HepG2 (cell line): ENCODE measurements around the gene GIMAP7. TPM values are rescaled to one million over a fixed set of nuclear protein-coding genes. Genes with fewer than 3 reads are reported as not detected.

Experiments used
- ATAC-seq: fragments of 200-7000 bp; cut with Tn5 transposase; 3 replicates; pipeline ENCODE4 v1.9.1; 2020; ENCODE audit warnings: mild to moderate bottlenecking, moderate library complexity
- BruUV-seq: library from RNA; stranded (reverse); fragments of 400-500 nt; replicated peaks from 2 replicates; lab custom pipeline; 2021; lab: Mats Ljungman, UMichigan
- CTCF ChIA-PET: fragments of 300-600 bp; formaldehyde crosslinking; extraction: SDS; loops from one replicate; lab custom pipeline; 2021; ENCODE audit warnings: low total read pairs, inconsistent platforms, low intra/inter-chr PET ratio; lab: Yijun Ruan, JAX
- POLR2A ChIA-PET: fragments of 350-600 bp; sonication (Branson Sonifier 250); formaldehyde crosslinking; loops from one replicate; lab custom pipeline; 2020; ENCODE audit warnings: antibody characterized with exemption, inconsistent platforms; lab: Yijun Ruan, JAX
- DNase-seq: peaks from one replicate; pipeline ENCODE4 v3.0.0-alpha.2; 2015; ENCODE audit warnings: low spot score
- FAIRE-seq: peaks from 3 replicates; lab custom pipeline; 2011; peaks lifted over from hg19 to GRCh38; lab: Jason Lieb, UNC
- H2AFZ ChIP-seq: one replicate; pipeline ENCODE4 v1.6.1; 2011; ENCODE audit warnings: low read length, inconsistent platforms
- H3K27ac ChIP-seq: fragments of 300-600 bp; 3 replicates; pipeline ENCODE4 v1.8.0; 2011; ENCODE audit warnings: mixed run types, mild to moderate bottlenecking, mixed read lengths, low read length, inconsistent platforms; ENCODE audit not compliant: insufficient read depth; ENCODE audit errors: extremely low read length
- H3K27me3 ChIP-seq, 2 experiments: fragments of 200-600 bp in 1 of 2; 2 replicates in 1 of 2; 3 replicates in 1 of 2; pipeline versions ENCODE4 v1.6.0 to v1.8.0; 2011; ENCODE audit warnings: low read length in 2 of 2, mild to moderate bottlenecking in 2 of 2, moderate library complexity in 2 of 2, inconsistent platforms in 1 of 2; ENCODE audit not compliant: insufficient read depth in 2 of 2, control insufficient read depth in 1 of 2
- H3K36me3 ChIP-seq, 2 experiments: fragments of 200-600 bp in 1 of 2; replicated peaks in 1 of 2; 2 replicates in 1 of 2; 3 replicates in 1 of 2; pipeline versions ENCODE4 v1.5.1 to v1.8.0; 2011; ENCODE audit warnings: low read length in 2 of 2, inconsistent platforms in 1 of 2; ENCODE audit not compliant: insufficient read depth in 2 of 2, control insufficient read depth in 1 of 2
- H3K4me1 ChIP-seq: 2 replicates; pipeline ENCODE4 v1.5.1; 2012; ENCODE audit warnings: low read length, inconsistent platforms; ENCODE audit not compliant: insufficient read depth
- H3K4me2 ChIP-seq: 2 replicates; pipeline ENCODE4 v1.6.0; 2011; ENCODE audit warnings: low read depth, low read length, inconsistent platforms
- H3K4me3 ChIP-seq, 3 experiments: fragments of 200-600 bp in 1 of 3; sonication (generic), shearing (Covaris generic) in 1 of 3; replicated peaks in 1 of 3; 2 replicates each; pipeline ENCODE4 v1.5.1; 2011 to 2016; ENCODE audit warnings: low read length in 3 of 3, inconsistent platforms in 2 of 3, low read depth in 2 of 3, mild to moderate bottlenecking in 2 of 3, control low read depth in 1 of 3, mixed read lengths in 1 of 3; ENCODE audit not compliant: insufficient read depth in 1 of 3
- H3K79me2 ChIP-seq: one replicate; pipeline ENCODE4 v1.6.1; 2011; ENCODE audit warnings: low read length, inconsistent platforms; ENCODE audit not compliant: insufficient read depth
- H3K9ac ChIP-seq: 2 replicates; pipeline ENCODE4 v1.6.0; 2011; ENCODE audit warnings: mild to moderate bottlenecking, low read depth, low read length, inconsistent platforms; ENCODE audit not compliant: insufficient read depth
- H3K9me3 ChIP-seq: 2 replicates; pipeline ENCODE4 v1.5.1; 2012; ENCODE audit warnings: mild to moderate bottlenecking, low read length
- H4K20me1 ChIP-seq: 2 replicates; pipeline ENCODE4 v1.6.0; 2011; ENCODE audit warnings: inconsistent platforms, mild to moderate bottlenecking, low read length, moderate library complexity; ENCODE audit not compliant: insufficient read depth
- HMG20A ChIP-seq: IDR thresholded peaks from 2 replicates; pipeline ENCODE4 v1.6.1; 2016; ENCODE audit warnings: borderline replicate concordance
- MAX ChIP-seq: IDR thresholded peaks from 2 replicates; pipeline ENCODE4 v1.6.1; 2012; ENCODE audit warnings: inconsistent platforms
- RORA ChIP-seq: sonication (generic); formaldehyde crosslinking; IDR thresholded peaks from 2 replicates; pipeline ENCODE4 v1.5.0; 2020; ENCODE audit warnings: mild to moderate bottlenecking, missing genetic modification reagents, moderate library complexity
- SAFB2 ChIP-seq: sonication (generic); formaldehyde crosslinking; IDR thresholded peaks from 2 replicates; pipeline ENCODE4 v1.5.1; 2020; ENCODE audit warnings: missing genetic modification reagents, low read depth, mild to moderate bottlenecking, borderline replicate concordance
- SYNCRIP ChIP-seq: fragments of 200-400 bp; formaldehyde crosslinking; IDR thresholded peaks from 2 replicates; pipeline ENCODE4 v1.6.1; 2018; ENCODE audit warnings: mild to moderate bottlenecking, low read depth, low read length; ENCODE audit not compliant: insufficient read depth
- TCF12 ChIP-seq, 2 experiments: fragments of 450-650 bp in 1 of 2; sonication (generic) in 1 of 2; formaldehyde crosslinking in 1 of 2; IDR thresholded peaks; 2 replicates each; pipeline versions ENCODE4 v1.6.1 to v1.8.0; 2017 to 2022; ENCODE audit warnings: antibody characterized with exemption in 1 of 2, mild to moderate bottlenecking in 1 of 2, missing genetic modification reagents in 1 of 2, moderate library complexity in 1 of 2
- ZFP62 ChIP-seq: sonication (generic); formaldehyde crosslinking; IDR thresholded peaks from 2 replicates; pipeline ENCODE4 v1.4.0; 2020; ENCODE audit warnings: missing genetic modification reagents
- ZKSCAN8 ChIP-seq: IDR thresholded peaks from 2 replicates; pipeline ENCODE4 v1.6.1; 2016; ENCODE audit warnings: borderline replicate concordance, missing genetic modification reagents, missing compliant biosample characterization
- ZNF256 ChIP-seq: sonication (generic); formaldehyde crosslinking; conservative IDR thresholded peaks from 2 replicates; pipeline ENCODE4 v1.4.0; 2020; ENCODE audit warnings: missing genetic modification reagents
- ZNF670 ChIP-seq: sonication (generic); formaldehyde crosslinking; IDR thresholded peaks from 2 replicates; pipeline ENCODE4 v1.8.0; 2022; ENCODE audit warnings: mild to moderate bottlenecking, missing genetic modification reagents, borderline replicate concordance
- ZNF678 ChIP-seq: sonication (generic); formaldehyde crosslinking; IDR thresholded peaks from 2 replicates; pipeline ENCODE4 v1.4.0; 2020; ENCODE audit warnings: mild to moderate bottlenecking, missing genetic modification reagents
- ZNF710 ChIP-seq: sonication (generic); formaldehyde crosslinking; IDR thresholded peaks from 2 replicates; pipeline ENCODE4 v1.5.0; 2020; ENCODE audit warnings: mild to moderate bottlenecking, missing genetic modification reagents, borderline replicate concordance
- WGBS: methylation state at CpG from one replicate; pipeline ENCODE4 v1.1.6; 2017; ENCODE audit warnings: low lambda C conversion rate; 5-methylcytosine and 5-hydroxymethylcytosine counted together
- in situ Hi-C: cut with HindIII; loops from 2 replicates; pipeline ENCODE4 v1.10.0; 2017; ENCODE audit warnings: low pct_unique_long_range_greater_than_20kb; ENCODE audit not compliant: extremely low pct_ligation_motif_present
- intact Hi-C: fragments of 100-400 bp; cut with micrococcal nuclease; formaldehyde crosslinking; loops from one replicate; pipeline ENCODE4 v1.10.0; 2022; ENCODE audit not compliant: unreplicated experiment
- polyA plus RNA-seq, 8 experiments: library from polyadenylated mRNA; depleted of rRNA in 3 of 8; stranded (reverse) in 7 of 8; unstranded in 1 of 8; fragments of >200 nt; fragmentation: Illumina TruSeq in 4 of 8; extraction: Trizol in 4 of 8; gene quantifications; 2 replicates each; pipeline versions ENCODE4 v1.2.1 to v1.2.3, GENCODE V29; 2011 to 2016; ENCODE audit warnings: low read depth in 4 of 8, missing spikeins in 1 of 8, mixed read lengths in 1 of 8; ENCODE audit not compliant: insufficient read depth in 1 of 8
- total RNA-seq, 5 experiments: library from RNA; depleted of rRNA; stranded (reverse); fragments of >200 nt; fragmentation: Illumina TruSeq; extraction: Trizol; gene quantifications; 2 replicates each; pipeline ENCODE4 v1.2.3, GENCODE V29; 2016; ENCODE audit warnings: low read depth in 1 of 5

The GIMAP7 gene
- total and polyA plus RNA-seq, 2 of the 13 experiments (the other 11 are each of a cell fraction or from before 2014, with no cell fraction given), result not detected

- DNase-seq (no peak), FAIRE-seq (no peak), ATAC-seq (no peak)
- intact Hi-C loops, result no loop called here
- H3K4me3 ChIP-seq, result no peak overlapping the region
- H3K27me3 ChIP-seq, result peaks cover 0 to 14% of the 10 kb centered on the region in 2 experiments; a peak in 2 of 5 replicates
- TF ChIP-seq ZNF256 (CRISPR knock-in tag) (no peak), ZFP62 (CRISPR knock-in tag) (no peak), HMG20A (CRISPR knock-in tag) (no peak), ZNF710 (CRISPR knock-in tag) (no peak), ZKSCAN8 (CRISPR knock-in tag) (no peak), ZNF670 (CRISPR knock-in tag) (no peak), MAX (no peak), RORA (CRISPR knock-in tag) (no peak), TCF12 (IDR thresholded peaks at IDR 0.05) (no peak), TCF12 (CRISPR knock-in tag; IDR thresholded peaks at IDR 0.05) (no peak), ZNF678 (no peak), SAFB2 (no peak), SYNCRIP (no peak)
- no peaks in the 10 kb centered on the region for H3K4me1 ChIP-seq
- no peak overlapping the region for H3K27ac ChIP-seq
- CTCF ChIA-PET, result no interaction called here
- in situ Hi-C loops, result no loop called here
- H4K20me1 ChIP-seq, result no peaks in the 10 kb centered on the region
- H3K9me3 ChIP-seq, result no peaks in the 10 kb centered on the region
- no peaks in the 10 kb centered on the region for H3K36me3 ChIP-seq
- no TSS peak for BruUV-seq
- no peaks in the 10 kb centered on the region for H3K79me2 ChIP-seq
- WGBS, result 3% methylated on average over 1 of the region's 1 CpG
- H2AFZ ChIP-seq, result no peak overlapping the region
- no peak overlapping the region for H3K4me2 ChIP-seq
- POLR2A ChIA-PET, result no interaction called here
- no peak overlapping the region for H3K9ac ChIP-seq
Observed at GRCh38 chr7:150516956-150517745, 2.5 kb downstream of the GIMAP7 start.
